Endodermal cell (in vitro differentiated cells): ENCODE results near the gene MYO7A. TPM values are rescaled to one million over a fixed set of nuclear protein-coding genes. Genes with fewer than 3 reads are reported as not detected.

ENCODE experiments used
- DNase-seq: peaks from one replicate; pipeline ENCODE4 v3.0.0-alpha.2; 2017
- H3K27ac ChIP-seq: 2 replicates; pipeline ENCODE4 v1.5.1; 2013; ENCODE audit warnings: mild to moderate bottlenecking, low read depth, low read length, moderate library complexity
- H3K27me3 ChIP-seq: 2 replicates; pipeline ENCODE4 v1.6.1; 2013; ENCODE audit warnings: mild to moderate bottlenecking, low read length, moderate library complexity; ENCODE audit not compliant: insufficient read depth, control insufficient read depth, poor library complexity, severe bottlenecking
- H3K36me3 ChIP-seq: 2 replicates; pipeline ENCODE4 v1.7.0; 2013; ENCODE audit warnings: mild to moderate bottlenecking, low read length, moderate library complexity; ENCODE audit not compliant: control insufficient read depth, insufficient read depth
- H3K4me1 ChIP-seq: one replicate; pipeline ENCODE4 v1.7.0; 2013; ENCODE audit warnings: low read length; ENCODE audit not compliant: control insufficient read depth, insufficient read depth
- H3K4me3 ChIP-seq: 2 replicates; pipeline ENCODE4 v1.5.1; 2013; ENCODE audit warnings: mild to moderate bottlenecking, low read length, moderate library complexity
- H3K9ac ChIP-seq: 2 replicates; pipeline ENCODE4 v1.6.1; 2013; ENCODE audit warnings: mild to moderate bottlenecking, low read length, moderate library complexity; ENCODE audit not compliant: poor library complexity, severe bottlenecking; ENCODE audit errors: extremely low read depth
- H3K9me3 ChIP-seq: 2 replicates; pipeline ENCODE4 v1.6.1; 2013; ENCODE audit warnings: mild to moderate bottlenecking, low read length, moderate library complexity; ENCODE audit not compliant: control insufficient read depth
- H3K27ac Mint-ChIP-seq: 2 replicates; pipeline ENCODE4 v1.8.0; 2020; ENCODE audit warnings: mixed read lengths
- H3K27me3 Mint-ChIP-seq: 2 replicates; pipeline ENCODE4 v1.8.0; 2021; ENCODE audit warnings: mild to moderate bottlenecking, mixed read lengths; ENCODE audit not compliant: insufficient read depth
- H3K36me3 Mint-ChIP-seq: 2 replicates; pipeline ENCODE4 v1.8.0; 2020; ENCODE audit warnings: low read depth, mixed read lengths
- H3K4me1 Mint-ChIP-seq: 2 replicates; pipeline ENCODE4 v1.8.0; 2020; ENCODE audit warnings: mixed read lengths
- H3K4me3 Mint-ChIP-seq: 2 replicates; pipeline ENCODE4 v1.8.0; 2020; ENCODE audit warnings: mild to moderate bottlenecking, moderate library complexity, mixed read lengths
- H3K9me3 Mint-ChIP-seq: 2 replicates; pipeline ENCODE4 v1.8.0; 2020; ENCODE audit warnings: mild to moderate bottlenecking, mixed read lengths
- WGBS, 2 experiments: methylation state at CpG; one replicate each; pipeline versions ENCODE4 v1.1.5 to v1.1.7; 2013; ENCODE audit warnings: missing lambda C conversion rate in 2 of 2, mixed read lengths in 1 of 2; ENCODE audit not compliant: insufficient coverage in 1 of 2, insufficient read length in 1 of 2; 5-methylcytosine and 5-hydroxymethylcytosine counted together
- total RNA-seq, 2 donors: library from RNA; stranded (reverse); fragmentation: NEBNext Ultra II Directional in 1 of 2; extraction: Animal tissue kit (Norgen Biotek cat#: 25700) in 1 of 2; gene quantifications; 2 replicates in 1 of 2; 3 replicates in 1 of 2; pipeline ENCODE4 v1.2.1, GENCODE V29; 2021
- TF ChIP-seq, protein P1 (sequence below): fragments of 200-600 bp; sonication (generic); conservative IDR thresholded peaks from 2 replicates; pipeline ENCODE4 v1.5.0; 2021; ENCODE audit warnings: antibody characterized with exemption, mild to moderate bottlenecking

Gene MYO7A
- total RNA-seq, 2 donors from 2014 or later: 2.4 to 2.7 TPM

- Histone ChIP-seq H3K4me1 (no peaks in the 10 kb centered on the region), H3K27me3 (peaks cover 13% of the 10 kb centered on the region), H3K27ac (no peak overlapping the region), H3K36me3 (no peaks in the 10 kb centered on the region), H3K4me3 (no peak overlapping the region), H3K9me3 (no peaks in the 10 kb centered on the region), H3K9ac (no peak overlapping the region)
- no peak overlapping the region for H3K27ac Mint-ChIP-seq
- no peak overlapping the region for H3K4me3 Mint-ChIP-seq
- peaks cover 13% of the 10 kb centered on the region for H3K4me1 Mint-ChIP-seq
- 86 to 98% methylated on average over 6 to 8 of the region's 8 CpGs for WGBS, 2 experiments
- H3K36me3 Mint-ChIP-seq: no peaks in the 10 kb centered on the region
- peaks cover 22% of the 10 kb centered on the region for H3K27me3 Mint-ChIP-seq
- TF ChIP-seq, protein P1, sequence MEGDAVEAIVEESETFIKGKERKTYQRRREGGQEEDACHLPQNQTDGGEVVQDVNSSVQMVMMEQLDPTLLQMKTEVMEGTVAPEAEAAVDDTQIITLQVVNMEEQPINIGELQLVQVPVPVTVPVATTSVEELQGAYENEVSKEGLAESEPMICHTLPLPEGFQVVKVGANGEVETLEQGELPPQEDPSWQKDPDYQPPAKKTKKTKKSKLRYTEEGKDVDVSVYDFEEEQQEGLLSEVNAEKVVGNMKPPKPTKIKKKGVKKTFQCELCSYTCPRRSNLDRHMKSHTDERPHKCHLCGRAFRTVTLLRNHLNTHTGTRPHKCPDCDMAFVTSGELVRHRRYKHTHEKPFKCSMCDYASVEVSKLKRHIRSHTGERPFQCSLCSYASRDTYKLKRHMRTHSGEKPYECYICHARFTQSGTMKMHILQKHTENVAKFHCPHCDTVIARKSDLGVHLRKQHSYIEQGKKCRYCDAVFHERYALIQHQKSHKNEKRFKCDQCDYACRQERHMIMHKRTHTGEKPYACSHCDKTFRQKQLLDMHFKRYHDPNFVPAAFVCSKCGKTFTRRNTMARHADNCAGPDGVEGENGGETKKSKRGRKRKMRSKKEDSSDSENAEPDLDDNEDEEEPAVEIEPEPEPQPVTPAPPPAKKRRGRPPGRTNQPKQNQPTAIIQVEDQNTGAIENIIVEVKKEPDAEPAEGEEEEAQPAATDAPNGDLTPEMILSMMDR: no peak
- no peak for DNase-seq
- H3K9me3 Mint-ChIP-seq: no peaks in the 10 kb centered on the region
These were observed 15.5 kb downstream of the MYO7A start for GRCh38 chr11:77143405-77144020.

GRCh38 chr11:77144196-77144856 is 16.3 kb downstream of the MYO7A start:
- no peaks in the 10 kb centered on the region for H3K36me3 Mint-ChIP-seq
- no peak overlapping the region for H3K4me3 Mint-ChIP-seq

DNA sequence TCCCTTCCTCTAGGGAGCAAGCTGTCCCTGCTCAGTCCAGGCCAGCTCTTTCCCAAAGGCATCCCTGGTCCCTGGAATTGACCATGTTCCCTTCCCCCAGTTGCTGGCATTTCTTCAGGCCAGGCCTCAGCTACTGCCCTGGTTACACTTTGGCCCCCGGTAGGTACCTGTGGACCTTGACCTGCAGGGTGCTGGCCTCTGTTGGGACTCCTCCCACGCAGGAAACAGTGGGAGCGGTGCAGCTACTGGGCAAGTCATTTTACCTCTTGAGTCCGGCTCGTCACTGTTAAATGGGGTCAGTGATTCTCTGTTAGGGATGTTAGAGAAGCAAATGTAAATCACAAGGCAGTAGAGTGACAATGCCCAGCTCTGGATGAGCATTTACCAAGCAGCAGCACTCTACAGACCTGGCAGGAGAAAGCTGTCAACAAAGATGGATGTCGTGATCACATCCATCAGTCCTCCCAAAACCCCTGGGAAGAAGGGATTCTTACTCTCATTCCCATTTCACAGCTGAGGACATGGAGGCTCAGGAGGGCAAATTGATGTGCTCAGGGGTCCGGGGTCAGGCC is 16.9 kb downstream of the MYO7A start:
- Histone ChIP-seq H3K9ac (no peak overlapping the region), H3K36me3 (no peaks in the 10 kb centered on the region), H3K27me3 (peaks cover 13% of the 10 kb centered on the region), H3K9me3 (no peaks in the 10 kb centered on the region), H3K4me3 (no peak overlapping the region), H3K27ac (no peak overlapping the region), H3K4me1 (no peaks in the 10 kb centered on the region)
- Mint-ChIP-seq H3K27ac (no peak overlapping the region), H3K27me3 (peaks cover 25% of the 10 kb centered on the region), H3K9me3 (no peaks in the 10 kb centered on the region), H3K4me1 (peaks cover 9% of the 10 kb centered on the region), H3K4me3 (no peak overlapping the region), H3K36me3 (no peaks in the 10 kb centered on the region)
- TF ChIP-seq, protein P1: no peak
- 86 to 90% methylated on average over 4 to 7 of the region's 7 CpGs for WGBS, 2 experiments
- DNase-seq: no peak

More at GRCh38 chr11:77144196-77144856, 16.3 kb downstream of the MYO7A start:
- TF ChIP-seq, protein P1: no peak
- Mint-ChIP-seq H3K27me3 (peaks cover 23% of the 10 kb centered on the region), H3K4me1 (peaks cover 13% of the 10 kb centered on the region), H3K27ac (no peak overlapping the region), H3K9me3 (no peaks in the 10 kb centered on the region)
- Histone ChIP-seq H3K27ac (no peak overlapping the region), H3K9me3 (no peaks in the 10 kb centered on the region), H3K4me3 (no peak overlapping the region), H3K4me1 (no peaks in the 10 kb centered on the region), H3K27me3 (peaks cover 13% of the 10 kb centered on the region), H3K36me3 (no peaks in the 10 kb centered on the region), H3K9ac (no peak overlapping the region)
- no peak for DNase-seq
- WGBS, 2 experiments: 83 to 100% methylated on average over 1 to 9 of the region's 9 CpGs
